Left ventricle myocardium superior (tissue), 1 donor: ENCODE results near the gene CAPN13. TPM values are rescaled to one million over a fixed set of nuclear protein-coding genes. Genes with fewer than 3 reads are reported as not detected.

ENCODE experiments used
- ATAC-seq: fragments of 200-7000 bp; cut with Tn5 transposase; one replicate; pipeline ENCODE4 v1.9.1; 2020; ENCODE audit warnings: mild to moderate bottlenecking, moderate library complexity
- DNase-seq: peaks from one replicate; pipeline ENCODE4 v3.0.0-alpha.2; 2020
- intact Hi-C: fragments of 100-400 bp; cut with micrococcal nuclease; formaldehyde crosslinking; loops from one replicate; pipeline ENCODE4 v1.11.0; 2022
- total RNA-seq: library from RNA; stranded (reverse); fragmentation: NEBNext Ultra II Directional; extraction: Animal tissue kit (Norgen Biotek cat#: 25700); gene quantifications from one replicate; pipeline ENCODE4 v1.2.1, GENCODE V29; 2021
- donor health status: DM: no; HTN: yes; CAD: no; lungs with severe emphysema.

CAPN13 gene
- total RNA-seq, 1 donor from 2014 or later: not detected

GRCh38 chr2:30733876-30734520 lies 73.2 kb downstream of the CAPN13 start:
- intact Hi-C loops: no loop called here
- ATAC-seq (no peak), DNase-seq (no peak)

- ATAC-seq (no peak), DNase-seq (no peak)
- intact Hi-C loops: no loop called here
Observed at GRCh38 chr2:30732876-30733275, 74.4 kb downstream of the CAPN13 start.

GRCh38 chr2:30732376-30732775 lies 74.9 kb downstream of the CAPN13 start:
- ATAC-seq (no peak), DNase-seq (no peak)
- intact Hi-C loops: no loop called here

GRCh38 chr2:30731706-30732105 lies 75.5 kb downstream of the CAPN13 start:
- intact Hi-C loops: no loop called here
- ATAC-seq (no peak), DNase-seq (no peak)

- no peak for DNase-seq
- no peak for ATAC-seq
- intact Hi-C loops: no loop called here
Observed at GRCh38 chr2:30730736-30731647, 76.3 kb downstream of the CAPN13 start.

- intact Hi-C loops: no loop called here
- no peak for DNase-seq
- ATAC-seq: no peak
Observed at GRCh38 chr2:30729031-30729430, 78.2 kb downstream of the CAPN13 start.

GRCh38 chr2:30722936-30723725 lies 84.1 kb downstream of the CAPN13 start:
- ATAC-seq: no peak
- intact Hi-C loops: no loop called here

GRCh38 chr2:30721668-30722647 lies 85.3 kb downstream of the CAPN13 start:
- ATAC-seq: no peak
- intact Hi-C loops: no loop called here
- no peak for DNase-seq

More at GRCh38 chr2:30722936-30723725, 84.1 kb downstream of the CAPN13 start:
- DNase-seq: no peak

- intact Hi-C loops: no loop called here
- no peak for DNase-seq
- ATAC-seq: no peak
Observed at GRCh38 chr2:30721241-30721640, 86.0 kb downstream of the CAPN13 start.

GRCh38 chr2:30717081-30717650 lies 90.1 kb downstream of the CAPN13 start:
- DNase-seq: no peak
- ATAC-seq: no peak
- intact Hi-C loops: no loop called here

- intact Hi-C loops: no loop called here
Observed at GRCh38 chr2:30716123-30716900, 90.9 kb downstream of the CAPN13 start.

GRCh38 chr2:30714811-30715709 lies 92.2 kb downstream of the CAPN13 start:
- intact Hi-C loops: loop anchor here (5.0 kb wide), 2 partner anchors 457 to 617 kb away; no protein-coding TSS in a partner anchor
- no peak for ATAC-seq
- no peak for DNase-seq

More at GRCh38 chr2:30716123-30716900, 90.9 kb downstream of the CAPN13 start:
- ATAC-seq: no peak
- DNase-seq: no peak

GRCh38 chr2:30713698-30714097 lies 93.5 kb downstream of the CAPN13 start:
- ATAC-seq (no peak), DNase-seq (no peak)
- intact Hi-C loops: loop anchor here (5.0 kb wide), 2 partner anchors 459 to 619 kb away; no protein-coding TSS in a partner anchor

GRCh38 chr2:30711646-30712085 lies 95.6 kb downstream of the CAPN13 start:
- intact Hi-C loops: loop anchor here (5.0 kb wide), 2 partner anchors 461 to 621 kb away; no protein-coding TSS in a partner anchor
- ATAC-seq (peak; percentile 61), DNase-seq (peak; percentile 76)

- no peak for ATAC-seq
- intact Hi-C loops: loop anchor here (5.0 kb wide), 2 partner anchors 462 to 622 kb away; no protein-coding TSS in a partner anchor
- DNase-seq: no peak
Observed at GRCh38 chr2:30710461-30710860, 96.8 kb downstream of the CAPN13 start.

- DNase-seq (no peak), ATAC-seq (no peak)
- intact Hi-C loops: loop anchor here (5.0 kb wide), 2 partner anchors 462 to 622 kb away; no protein-coding TSS in a partner anchor
Observed at GRCh38 chr2:30710016-30710415, 97.2 kb downstream of the CAPN13 start.
